Measurements from ENCODE around the gene TRIM64.
"Not testable (repeated sequence)": the region's sequence is repeated elsewhere in the genome, so short reads cannot be mapped to it uniquely, and the experiment has no call there.

Gene TRIM64

GRCh38 chr11:89965737-89966136, at the start of gene TRIM64:
Gene TRIM64, plus strand, starts transcription at chr11:89966037. Its CDS starts 2,467 bp downstream, at chr11:89968504.
- not testable (repeated sequence) for DNase-seq (ENCODE audit: low read depth)

- DNase-seq (ENCODE audit: low read depth), result no peak
Measured at GRCh38 chr11:89922195-89922660, 43.6 kb upstream of the TRIM64 start, which contains the start of gene TRIM49D1. Gene TRIM49D1, minus strand, starts transcription at chr11:89922245. Its CDS starts 4,535 bp downstream, at chr11:89917710.

GRCh38 chr11:89923764-89924163, 42.1 kb upstream of the TRIM64 start, which contains the start of gene TRIM49D2:
Gene TRIM49D2, plus strand, starts transcription at chr11:89924064. Its CDS starts 2,698 bp downstream, at chr11:89926762.
- not testable (repeated sequence) for DNase-seq (ENCODE audit: low read depth)

- DNase-seq (ENCODE audit: low read depth), result not testable (repeated sequence)
Measured at GRCh38 chr11:89960833-89961232, 5.0 kb upstream of the TRIM64 start.
